Measurements from ENCODE around the gene AKT1.
"Not testable (repeated sequence)": the region's sequence is repeated elsewhere in the genome, so short reads cannot be mapped to it uniquely, and the experiment has no call there.

AKT1 gene

DNA sequence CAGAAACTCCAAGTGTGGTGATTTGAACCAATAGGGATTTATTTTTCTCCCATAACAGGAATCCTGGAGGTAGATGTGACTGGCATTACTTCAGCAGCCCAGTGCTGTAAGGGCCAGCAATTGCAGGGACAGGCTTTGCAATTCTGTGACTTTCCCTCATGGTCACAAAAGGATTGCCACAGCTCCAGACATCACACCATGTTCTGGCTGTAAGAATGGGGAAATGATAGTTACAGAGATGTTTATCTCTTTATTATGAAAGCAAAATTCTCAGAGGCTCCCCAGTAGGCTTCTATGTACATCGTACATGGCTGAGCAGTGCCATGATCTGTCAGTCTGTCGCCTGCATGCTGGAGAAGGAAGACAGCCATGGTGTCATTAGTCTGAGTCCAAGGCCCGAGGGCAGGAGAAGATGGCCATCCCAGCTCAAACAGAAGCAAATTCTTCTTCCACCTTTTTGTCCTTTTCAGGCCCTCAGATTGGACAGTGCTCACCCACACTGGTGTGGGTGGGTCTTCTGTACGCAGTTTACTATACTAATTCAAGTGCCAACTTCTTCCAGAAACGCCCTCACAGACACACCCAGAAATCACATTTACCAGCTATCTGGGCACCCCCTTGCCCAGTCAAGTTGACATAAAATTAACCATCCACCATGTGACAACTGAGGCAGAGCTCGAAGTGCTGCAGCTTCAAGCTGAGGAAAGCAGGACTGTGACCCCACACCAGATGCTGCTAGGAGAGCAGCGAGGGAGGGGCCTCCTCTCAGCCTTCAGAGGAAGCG is 22.6 kb upstream of the AKT1 start:
- DNase-seq, result no peak

- DNase-seq, result no peak
These were observed 21.0 kb upstream of the AKT1 start for GRCh38 chr14:104816616-104816884.

- not testable (repeated sequence) for DNase-seq
These were observed 19.2 kb upstream of the AKT1 start for GRCh38 chr14:104814701-104815100.

DNA sequence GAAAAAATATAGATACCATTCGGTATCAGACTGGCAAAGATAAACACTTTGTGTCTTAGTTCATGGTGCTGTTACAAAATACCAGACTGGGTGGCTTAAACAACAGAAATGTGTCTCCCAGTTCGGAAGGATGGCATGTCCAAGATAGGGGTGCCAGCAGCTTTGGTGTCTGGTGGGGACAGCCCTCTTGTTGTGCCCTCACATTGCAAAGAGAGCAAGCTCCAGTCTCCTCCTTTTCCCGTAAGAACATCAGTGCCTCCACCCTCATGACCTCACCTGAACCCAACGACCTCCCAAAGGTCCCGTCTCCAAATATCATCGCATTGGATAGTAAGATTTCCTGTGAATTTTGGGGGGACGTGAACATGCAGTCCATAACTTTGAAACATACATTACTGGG is 17.7 kb upstream of the AKT1 start:
- no peak for DNase-seq

DNA sequence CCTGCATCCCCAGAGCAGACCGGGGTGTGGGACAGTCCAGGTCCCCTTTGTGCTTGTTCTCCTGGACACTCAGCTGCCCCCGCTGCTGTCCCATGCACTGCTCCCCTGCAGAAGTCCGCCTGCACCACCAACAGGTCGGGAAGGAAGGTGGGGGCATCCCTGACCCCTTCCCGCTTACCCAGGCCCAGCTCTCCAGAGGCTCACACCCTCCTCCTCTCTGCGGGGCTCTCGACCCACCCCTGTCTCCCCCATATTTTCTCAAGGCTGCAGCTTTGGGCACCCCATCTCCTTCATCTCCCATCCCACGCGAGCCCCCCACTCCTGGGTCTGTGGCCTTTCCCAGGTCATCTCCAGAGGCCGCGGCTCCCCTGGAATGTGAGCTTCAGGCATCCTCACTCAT is 14.8 kb upstream of the AKT1 start:
- no peak for DNase-seq

GRCh38 chr14:104808456-104808855 is 12.9 kb upstream of the AKT1 start:
- no peak for DNase-seq

DNA sequence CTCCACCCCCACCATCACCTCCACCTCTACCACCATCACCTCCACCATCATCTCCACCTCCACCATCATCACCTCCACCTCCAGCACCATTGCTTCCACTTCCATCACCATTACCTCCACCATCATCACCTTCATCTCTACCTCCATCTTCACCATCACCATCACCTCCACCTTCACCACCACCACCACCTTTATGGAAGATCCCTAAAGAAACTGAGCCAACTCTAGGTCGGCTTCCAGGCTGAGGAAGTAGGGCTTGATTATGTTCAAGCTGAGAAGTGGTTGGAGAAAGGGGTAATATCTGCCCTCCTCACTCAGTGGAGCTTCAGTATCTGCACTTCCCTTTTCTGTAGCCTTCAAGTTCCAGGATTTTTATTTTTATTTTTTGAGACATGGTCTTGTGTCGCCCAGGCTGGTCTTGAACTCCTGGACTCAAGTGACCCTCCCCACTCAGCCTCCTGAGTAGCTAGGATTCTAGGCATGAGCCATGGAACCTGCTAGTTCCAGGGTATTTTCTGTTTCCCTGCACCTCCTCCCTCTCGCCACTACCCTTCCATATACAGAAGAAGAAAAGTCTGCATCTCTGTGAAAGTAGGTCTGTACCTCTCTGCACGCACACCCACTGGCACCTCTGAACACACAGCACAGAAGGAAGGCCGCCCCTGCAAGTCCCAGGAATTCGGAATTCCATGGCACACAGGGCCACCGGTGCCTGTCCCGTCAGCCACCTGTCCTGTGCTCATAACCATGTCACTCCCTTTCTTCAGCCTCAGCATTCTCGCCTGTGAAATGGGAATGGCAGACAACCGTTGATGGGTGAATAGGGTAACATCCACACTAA is 11.3 kb upstream of the AKT1 start:
- no peak for DNase-seq

GRCh38 chr14:104805941-104806624 is 10.5 kb upstream of the AKT1 start:
- DNase-seq, result no peak

DNA sequence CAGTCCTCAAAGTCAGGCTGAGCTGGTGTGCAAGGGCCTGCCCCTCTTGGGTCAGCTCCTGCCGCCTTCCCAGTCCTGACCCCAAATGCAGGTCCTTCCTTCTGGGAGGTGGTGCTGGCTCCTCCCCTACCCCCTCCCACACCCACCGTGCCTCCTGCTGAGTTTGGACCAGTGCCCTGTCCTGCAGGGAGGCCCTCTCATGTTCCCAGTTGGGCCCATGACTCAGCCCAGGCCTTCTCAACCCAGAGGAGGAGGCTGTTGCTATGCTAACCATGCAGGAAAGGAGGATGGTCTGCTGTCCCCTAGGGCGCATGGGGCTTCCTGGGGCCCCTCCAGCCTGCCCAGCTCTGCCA is 9.8 kb upstream of the AKT1 start:
- DNase-seq, result no peak

DNA sequence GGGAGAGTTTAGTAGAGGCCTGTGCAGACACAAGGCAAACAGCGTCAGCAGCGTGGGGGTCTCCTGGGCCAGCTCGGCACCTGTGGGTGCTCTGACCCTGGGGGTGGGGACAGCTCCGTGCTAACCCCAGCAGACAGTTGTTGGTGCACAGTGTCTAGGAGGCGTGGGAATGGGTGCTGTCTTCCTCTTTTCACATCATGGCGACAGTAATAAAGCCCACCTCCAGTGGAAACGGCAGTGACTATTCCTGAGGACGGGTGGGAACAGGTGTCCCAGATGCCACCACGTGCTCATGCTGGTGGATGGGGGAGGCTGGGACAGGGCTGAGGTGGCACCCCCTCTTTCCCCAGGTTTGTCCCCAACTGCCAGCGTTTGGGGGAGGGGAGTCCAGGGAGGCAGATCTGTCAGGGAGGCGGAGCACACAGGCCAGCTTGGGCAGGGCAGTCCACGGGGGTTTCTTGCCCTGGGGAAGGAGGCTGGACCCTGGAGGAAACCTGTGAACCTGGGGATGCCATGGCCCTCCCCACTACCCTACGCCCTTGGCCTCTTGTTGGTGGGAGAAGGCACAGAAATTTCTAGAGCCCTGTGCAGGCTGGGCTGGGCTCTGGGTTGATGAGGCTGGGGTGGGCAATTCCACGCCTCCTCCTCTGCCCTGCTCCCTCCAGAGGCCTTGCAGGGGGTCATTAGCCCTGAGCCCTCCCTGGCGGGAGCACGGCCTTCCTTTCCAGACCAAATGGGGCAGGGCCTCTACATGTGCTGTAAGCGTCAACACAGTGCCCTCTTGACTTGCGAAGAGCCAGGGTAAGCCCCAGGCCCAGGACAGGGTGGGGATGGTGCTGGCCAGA is 9.2 kb upstream of the AKT1 start:
- DNase-seq, result no peak

DNA sequence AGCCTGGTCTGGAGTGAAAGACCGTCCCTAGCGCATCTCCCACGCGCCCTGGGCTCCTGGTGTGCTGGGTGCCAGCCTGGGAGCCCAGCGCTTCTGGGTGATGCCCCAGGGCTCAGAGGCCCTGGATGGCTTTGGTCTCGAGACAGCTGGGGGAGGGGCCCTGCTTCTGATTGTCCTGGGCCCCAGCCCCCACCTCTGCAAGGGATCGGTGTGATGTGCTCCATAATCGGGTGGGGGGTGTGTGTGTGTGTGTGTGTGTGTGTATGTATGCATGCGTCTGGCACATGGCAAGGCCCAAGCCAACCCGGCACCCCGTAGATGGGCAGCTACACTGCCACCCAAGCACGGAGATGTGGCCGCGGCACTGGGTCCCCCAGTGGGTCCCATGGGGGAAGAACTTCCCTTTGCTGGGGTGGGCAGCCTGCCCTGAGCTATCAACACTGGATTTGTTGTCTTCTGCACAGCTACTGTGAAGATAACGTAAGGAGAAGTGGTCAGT is 8.4 kb upstream of the AKT1 start:
- no peak for DNase-seq

- DNase-seq, result no peak
These were observed 7.8 kb upstream of the AKT1 start for GRCh38 chr14:104803280-104803911.

GRCh38 chr14:104802394-104803184 is 7.0 kb upstream of the AKT1 start:
- DNase-seq, result no peak

GRCh38 chr14:104801520-104802393 is 6.2 kb upstream of the AKT1 start:
- no peak for DNase-seq

DNA sequence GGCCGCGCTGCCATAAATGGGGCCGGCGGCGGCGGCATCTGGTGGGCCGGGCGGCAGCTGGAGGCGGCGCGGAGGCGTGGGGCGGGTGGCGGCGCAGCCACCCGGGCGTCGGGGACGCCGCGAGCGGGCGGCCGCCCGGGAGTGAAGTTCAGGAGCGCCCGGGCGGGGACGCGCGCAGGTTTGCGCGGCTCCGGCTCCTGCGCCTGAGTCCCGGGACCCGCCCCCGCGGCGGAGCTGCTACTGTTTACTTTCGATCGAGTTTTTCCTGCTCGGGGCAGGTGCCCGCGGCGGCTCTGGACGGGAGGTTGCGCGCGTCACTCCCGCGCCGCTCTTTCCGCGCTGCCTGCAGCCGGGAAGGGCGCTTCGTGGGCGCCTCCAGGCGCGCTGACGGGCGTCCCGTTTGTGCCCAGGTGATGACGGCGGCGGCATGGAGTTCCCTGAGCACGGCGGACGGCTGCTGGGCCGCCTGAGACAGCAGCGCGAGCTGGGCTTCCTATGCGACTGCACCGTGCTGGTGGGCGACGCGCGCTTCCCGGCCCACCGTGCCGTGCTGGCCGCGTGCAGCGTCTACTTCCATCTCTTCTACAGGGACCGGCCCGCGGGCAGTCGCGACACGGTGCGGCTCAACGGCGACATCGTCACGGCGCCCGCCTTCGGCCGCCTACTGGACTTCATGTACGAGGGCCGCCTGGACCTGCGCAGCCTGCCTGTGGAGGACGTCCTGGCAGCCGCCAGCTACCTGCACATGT is 5.4 kb upstream of the AKT1 start, which contains the start of gene ZBTB42:
ZBTB42 (plus strand) TSS at position 331 of the 749 bp plus-strand sequence; CDS start at position 428, 97 bp downstream.
- no peak for DNase-seq

GRCh38 chr14:104800015-104800770 is 4.6 kb upstream of the AKT1 start:
- no peak for DNase-seq

DNA sequence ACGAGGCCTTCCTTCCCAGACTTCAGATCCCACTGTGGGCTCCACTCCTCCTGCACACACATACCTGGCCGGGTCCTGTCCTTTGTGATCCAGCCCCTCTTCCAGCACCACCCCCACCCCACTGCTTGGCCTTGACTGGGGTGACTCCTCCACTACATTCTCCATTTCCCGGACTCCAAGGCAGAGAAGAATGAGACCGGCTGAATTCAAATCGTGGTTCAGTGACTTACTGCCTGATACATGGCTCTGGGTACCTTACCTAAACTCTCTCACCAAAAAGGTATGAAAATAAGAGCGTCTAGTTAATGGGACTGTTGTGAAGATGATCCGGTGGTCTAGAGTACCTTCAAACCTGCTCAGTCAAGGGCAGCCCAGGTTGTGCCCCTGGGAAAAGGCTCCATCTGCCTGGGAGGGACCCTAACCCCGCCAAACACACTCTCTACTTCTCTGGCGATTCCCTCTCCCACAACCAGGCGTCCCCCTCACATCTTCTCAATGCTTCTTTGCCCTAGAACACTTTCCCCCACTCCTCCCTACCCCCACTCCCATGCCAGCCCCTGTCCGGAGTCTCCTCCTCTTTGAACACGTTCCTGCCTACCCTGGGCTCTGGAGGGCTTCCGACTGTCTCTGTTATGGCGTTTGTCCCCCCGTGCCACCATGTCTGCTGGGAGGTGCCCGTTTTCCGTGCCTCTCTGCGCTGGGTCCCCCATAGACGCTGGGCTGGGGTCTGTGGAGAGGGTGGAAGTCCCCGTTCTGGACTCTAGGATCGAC is 3.9 kb upstream of the AKT1 start:
- no peak for DNase-seq
